OCI-M2 (cell line): ENCODE measurements around the gene SH2D1A.

Experiments
- DNase-seq: peaks from one replicate; lab custom pipeline; 2025; ENCODE audit not compliant: unreplicated experiment; lab: John Stamatoyannopoulos, UW

The SH2D1A gene

DNA sequence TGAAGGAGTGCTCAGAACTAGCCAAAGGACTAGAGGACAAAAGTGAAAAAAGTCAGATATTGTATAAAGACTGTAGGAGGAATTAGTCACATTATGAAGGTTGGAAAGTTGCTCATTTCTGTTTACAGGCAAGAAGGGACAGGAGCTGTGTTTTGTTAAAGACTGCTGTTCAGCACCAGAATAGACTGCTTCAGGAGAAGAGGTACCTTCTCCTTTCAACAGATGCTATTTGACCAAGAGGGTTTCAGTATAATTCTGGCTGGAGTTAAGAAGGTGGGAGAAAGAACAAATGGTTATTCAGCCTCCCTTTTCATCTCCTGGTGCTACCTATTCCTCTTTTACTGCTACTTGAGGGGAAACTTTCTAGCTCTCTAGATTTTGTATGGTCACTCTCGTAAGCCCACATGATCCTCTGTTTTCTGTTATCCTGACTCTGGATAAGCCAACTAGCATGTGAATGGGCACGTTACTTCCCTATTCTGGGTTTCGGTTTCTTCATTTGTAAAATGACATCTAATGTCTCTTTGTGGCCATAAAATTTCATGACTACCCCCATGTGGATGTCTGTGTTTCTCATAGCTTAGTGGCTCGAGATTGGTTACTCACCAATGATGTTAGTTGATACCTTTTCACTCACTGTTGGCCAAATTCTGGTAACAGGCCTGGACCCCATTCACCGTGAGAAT lies 68.9 kb downstream of the SH2D1A start:
- no peak for DNase-seq

DNA sequence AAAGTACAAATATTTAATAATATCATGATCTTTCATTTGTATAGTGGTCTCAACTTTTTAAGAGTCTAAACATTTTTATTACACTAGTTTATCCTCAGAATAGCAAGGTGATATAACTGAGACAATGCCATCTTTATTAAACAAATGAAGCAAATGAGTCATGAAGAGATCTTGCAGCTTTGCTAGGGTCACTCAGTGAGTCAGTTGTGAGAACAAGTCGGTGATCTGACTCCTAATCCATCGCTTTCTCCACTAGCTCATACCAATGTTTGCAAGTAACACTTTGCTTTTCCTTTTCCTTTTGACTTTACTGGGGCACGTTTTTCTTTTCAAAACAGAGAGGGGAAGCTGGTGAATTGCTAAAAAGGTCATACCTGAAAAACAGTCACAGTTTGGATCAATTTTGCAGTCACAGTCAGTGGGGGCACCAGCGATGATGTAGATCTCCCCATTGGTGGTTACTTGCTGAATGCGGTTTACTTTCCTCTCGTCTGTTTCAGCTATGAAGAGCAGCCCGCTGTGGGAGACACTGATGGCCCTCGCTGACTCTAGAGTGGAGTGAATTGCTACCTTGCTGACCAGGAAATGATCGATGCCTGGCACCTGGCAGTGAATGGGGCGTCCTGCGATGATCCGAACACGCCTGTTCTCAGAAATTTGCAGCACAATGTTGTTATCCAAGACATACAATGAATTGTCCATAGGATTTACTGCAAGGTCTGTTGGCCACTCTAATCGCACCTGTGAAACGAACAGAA lies 75.7 kb downstream of the SH2D1A start:
- no peak for DNase-seq
